Measurements from ENCODE around the gene SESN2. TPM values are rescaled to one million over a fixed set of nuclear protein-coding genes. Genes with fewer than 3 reads are reported as not detected.

SESN2 gene
- total RNA-seq, 2 experiments from 2014 or later, result 8.8 to 9.6 TPM

DNA sequence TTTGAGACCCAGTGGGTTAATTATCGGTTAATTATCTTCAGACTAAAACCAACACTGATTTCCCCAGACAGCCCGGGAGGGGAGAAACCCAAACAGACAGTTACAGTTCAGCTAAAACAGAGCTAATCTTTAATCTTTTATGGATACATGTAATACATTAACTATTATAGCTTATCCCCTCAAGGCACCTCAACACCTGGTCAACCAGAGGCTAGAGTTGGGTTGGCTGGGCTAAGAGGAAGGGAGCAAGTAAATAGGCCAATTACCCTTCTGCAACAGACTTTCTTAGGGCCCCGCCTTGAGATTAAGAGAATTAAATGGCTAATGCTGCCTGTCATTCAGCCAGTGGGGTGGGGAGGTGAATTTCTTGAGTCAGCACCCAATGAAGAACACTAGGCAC, 62.9 kb downstream of the SESN2 start:
- DNase-seq, result no peak
- Histone ChIP-seq H3K4me1 (ENCODE audit: insufficient read depth, low read length) (no peaks in the 10 kb centered on the region), H3K36me3 (ENCODE audit: insufficient read depth, low read length) (no peaks in the 10 kb centered on the region), H3K4me3 (ENCODE audit: low read length) (no peak overlapping the region), H3K27me3 (ENCODE audit: control insufficient read depth in 1 of 2, insufficient read depth in 2 of 2, low read length in 2 of 2) (no peaks in the 10 kb centered on the region), H3K27ac (ENCODE audit: low read depth in 1 of 2, low read length in 2 of 2) (no peak overlapping the region), H3K9me3 (ENCODE audit: control insufficient read depth in 1 of 2, insufficient read depth in 1 of 2, low read length in 2 of 2) (no peaks in the 10 kb centered on the region)
- Mint-ChIP-seq H3K4me3 (no peak overlapping the region), H3K36me3 (ENCODE audit: low read depth) (no peaks in the 10 kb centered on the region), H3K9me3 (no peaks in the 10 kb centered on the region), H3K4me1 (ENCODE audit: low read depth) (no peaks in the 10 kb centered on the region), H3K27ac (no peak overlapping the region), H3K27me3 (peaks cover 5% of the 10 kb centered on the region)
- ChIA-PET CTCF (no interaction called here), POLR2A (interaction anchor here (1.1 kb wide), 1 partner anchor 74 kb away, joined by 4 read pairs; no protein-coding TSS in a partner anchor)
- intact Hi-C loops (cut with DNase I, micrococcal nuclease), result no loop called here
- no peak for ATAC-seq (ENCODE audit: poor library complexity)
- TF ChIP-seq, protein P1, sequence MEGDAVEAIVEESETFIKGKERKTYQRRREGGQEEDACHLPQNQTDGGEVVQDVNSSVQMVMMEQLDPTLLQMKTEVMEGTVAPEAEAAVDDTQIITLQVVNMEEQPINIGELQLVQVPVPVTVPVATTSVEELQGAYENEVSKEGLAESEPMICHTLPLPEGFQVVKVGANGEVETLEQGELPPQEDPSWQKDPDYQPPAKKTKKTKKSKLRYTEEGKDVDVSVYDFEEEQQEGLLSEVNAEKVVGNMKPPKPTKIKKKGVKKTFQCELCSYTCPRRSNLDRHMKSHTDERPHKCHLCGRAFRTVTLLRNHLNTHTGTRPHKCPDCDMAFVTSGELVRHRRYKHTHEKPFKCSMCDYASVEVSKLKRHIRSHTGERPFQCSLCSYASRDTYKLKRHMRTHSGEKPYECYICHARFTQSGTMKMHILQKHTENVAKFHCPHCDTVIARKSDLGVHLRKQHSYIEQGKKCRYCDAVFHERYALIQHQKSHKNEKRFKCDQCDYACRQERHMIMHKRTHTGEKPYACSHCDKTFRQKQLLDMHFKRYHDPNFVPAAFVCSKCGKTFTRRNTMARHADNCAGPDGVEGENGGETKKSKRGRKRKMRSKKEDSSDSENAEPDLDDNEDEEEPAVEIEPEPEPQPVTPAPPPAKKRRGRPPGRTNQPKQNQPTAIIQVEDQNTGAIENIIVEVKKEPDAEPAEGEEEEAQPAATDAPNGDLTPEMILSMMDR (IDR thresholded peaks at IDR 0.05), result no peak

- H3K36me3 Mint-ChIP-seq (ENCODE audit: low read depth), result peaks cover 5% of the 10 kb centered on the region
- Histone ChIP-seq H3K4me1 (ENCODE audit: insufficient read depth, low read length) (peaks cover 10% of the 10 kb centered on the region), H3K9me3 (ENCODE audit: control insufficient read depth in 1 of 2, insufficient read depth in 1 of 2, low read length in 2 of 2) (no peaks in the 10 kb centered on the region), H3K27me3 (ENCODE audit: control insufficient read depth in 1 of 2, insufficient read depth in 2 of 2, low read length in 2 of 2) (no peaks in the 10 kb centered on the region), H3K36me3 (ENCODE audit: insufficient read depth, low read length) (no peaks in the 10 kb centered on the region), H3K27ac (ENCODE audit: low read depth in 1 of 2, low read length in 2 of 2) (no peak overlapping the region), H3K4me3 (ENCODE audit: low read length) (no peak overlapping the region)
- POLR2A ChIA-PET, result no interaction called here
- ATAC-seq (ENCODE audit: poor library complexity) (no peak), DNase-seq (no peak)
- no peak overlapping the region for H3K27ac Mint-ChIP-seq
- no peak overlapping the region for H3K4me3 Mint-ChIP-seq
- H3K27me3 Mint-ChIP-seq, result peaks cover 5% of the 10 kb centered on the region
- CTCF ChIA-PET, result no interaction called here
- peaks cover 7% of the 10 kb centered on the region for H3K4me1 Mint-ChIP-seq (ENCODE audit: low read depth)
- no peaks in the 10 kb centered on the region for H3K9me3 Mint-ChIP-seq
- intact Hi-C loops (cut with DNase I, micrococcal nuclease), result no loop called here
- TF ChIP-seq, protein P1 (IDR thresholded peaks at IDR 0.05), result no peak
Measured at GRCh38 chr1:28323720-28324119, 64.4 kb downstream of the SESN2 start.

GRCh38 chr1:28326515-28326914, 67.2 kb downstream of the SESN2 start:
- peaks cover 25% of the 10 kb centered on the region for H3K4me1 ChIP-seq (ENCODE audit: insufficient read depth, low read length)
- DNase-seq (peak in 1 of 14 experiments; percentile 2), ATAC-seq (ENCODE audit: poor library complexity) (no peak)
- Mint-ChIP-seq H3K36me3 (ENCODE audit: low read depth) (peaks cover 28% of the 10 kb centered on the region), H3K4me1 (ENCODE audit: low read depth) (peaks cover 23% of the 10 kb centered on the region), H3K27ac (no peak overlapping the region), H3K27me3 (peaks cover 5% of the 10 kb centered on the region), H3K9me3 (no peaks in the 10 kb centered on the region), H3K4me3 (no peak overlapping the region)
- no peak overlapping the region for H3K27ac ChIP-seq (ENCODE audit: low read depth in 1 of 2, low read length in 2 of 2)
- CTCF ChIA-PET, result interaction anchor here (0.9 to 3.4 kb wide), 2 partner anchors 60 to 78 kb away, joined by 4 to 27 read pairs; no protein-coding TSS in a partner anchor
- no peaks in the 10 kb centered on the region for H3K9me3 ChIP-seq (ENCODE audit: control insufficient read depth in 1 of 2, insufficient read depth in 1 of 2, low read length in 2 of 2)
- TF ChIP-seq, protein P1 (IDR thresholded peaks at IDR 0.05), result no peak
- no peaks in the 10 kb centered on the region for H3K27me3 ChIP-seq (ENCODE audit: control insufficient read depth in 1 of 2, insufficient read depth in 2 of 2, low read length in 2 of 2)
- H3K36me3 ChIP-seq (ENCODE audit: insufficient read depth, low read length), result peaks cover 9% of the 10 kb centered on the region
- intact Hi-C loops (cut with DNase I, micrococcal nuclease), result loop anchor here in 1 of 2 experiments (5.0 kb wide), 3 partner anchors 94 to 411 kb away; partner anchors contain the start of genes DNAJC8, EYA3 and YTHDF2
- POLR2A ChIA-PET, result interaction anchor here (0.7 to 1.4 kb wide), 5 partner anchors 11 to 410 kb away, joined by 3 to 4 read pairs (median 3); partner anchors contain the start of gene YTHDF2
- no peak overlapping the region for H3K4me3 ChIP-seq (ENCODE audit: low read length)

Data from CD4-positive, alpha-beta T cell (primary cell).